ENCODE results near the gene CTAGE1.

The CTAGE1 gene

GRCh38 chr18:22439447-22439846 lies 21.7 kb upstream of the CTAGE1 start:
- Histone ChIP-seq H3K27ac (ENCODE audit: insufficient read depth, low read length, poor library complexity, severe bottlenecking) (no peak overlapping the region), H3K9me3 (ENCODE audit: control insufficient read depth, low read length) (no peaks in the 10 kb centered on the region), H3K4me3 (ENCODE audit: insufficient read depth, low read depth, low read length, poor library complexity, severe bottlenecking) (no peak overlapping the region), H3K4me1 (ENCODE audit: control insufficient read depth, insufficient read depth, low read length, poor library complexity, severe bottlenecking) (no peaks in the 10 kb centered on the region), H3K36me3 (ENCODE audit: control insufficient read depth, insufficient read depth, low read length) (no peaks in the 10 kb centered on the region), H3K27me3 (replicated peaks; ENCODE audit: control insufficient read depth, insufficient read depth, low read length, poor library complexity, severe bottlenecking) (no peaks in the 10 kb centered on the region)
- DNase-seq: no peak

- no peaks in the 10 kb centered on the region for H3K27me3 ChIP-seq (replicated peaks; ENCODE audit: control insufficient read depth, insufficient read depth, low read length, poor library complexity, severe bottlenecking)
- H3K27ac ChIP-seq (ENCODE audit: insufficient read depth, low read length, poor library complexity, severe bottlenecking): no peak overlapping the region
- no peaks in the 10 kb centered on the region for H3K36me3 ChIP-seq (ENCODE audit: control insufficient read depth, insufficient read depth, low read length)
- H3K4me3 ChIP-seq (ENCODE audit: insufficient read depth, low read depth, low read length, poor library complexity, severe bottlenecking): no peak overlapping the region
- no peaks in the 10 kb centered on the region for H3K9me3 ChIP-seq (ENCODE audit: control insufficient read depth, low read length)
- no peak for DNase-seq
- no peaks in the 10 kb centered on the region for H3K4me1 ChIP-seq (ENCODE audit: control insufficient read depth, insufficient read depth, low read length, poor library complexity, severe bottlenecking)
Observed at GRCh38 chr18:22436136-22436535, 18.4 kb upstream of the CTAGE1 start.

GRCh38 chr18:22434973-22435608 lies 17.4 kb upstream of the CTAGE1 start:
- DNase-seq: no peak
- H3K27me3 ChIP-seq (replicated peaks; ENCODE audit: control insufficient read depth, insufficient read depth, low read length, poor library complexity, severe bottlenecking): no peaks in the 10 kb centered on the region
- no peak overlapping the region for H3K4me3 ChIP-seq (ENCODE audit: insufficient read depth, low read depth, low read length, poor library complexity, severe bottlenecking)
- no peaks in the 10 kb centered on the region for H3K4me1 ChIP-seq (ENCODE audit: control insufficient read depth, insufficient read depth, low read length, poor library complexity, severe bottlenecking)
- no peaks in the 10 kb centered on the region for H3K9me3 ChIP-seq (ENCODE audit: control insufficient read depth, low read length)
- H3K36me3 ChIP-seq (ENCODE audit: control insufficient read depth, insufficient read depth, low read length): no peaks in the 10 kb centered on the region
- no peak overlapping the region for H3K27ac ChIP-seq (ENCODE audit: insufficient read depth, low read length, poor library complexity, severe bottlenecking)

GRCh38 chr18:22433956-22434355 lies 16.2 kb upstream of the CTAGE1 start:
- Histone ChIP-seq H3K4me3 (ENCODE audit: insufficient read depth, low read depth, low read length, poor library complexity, severe bottlenecking) (no peak overlapping the region), H3K4me1 (ENCODE audit: control insufficient read depth, insufficient read depth, low read length, poor library complexity, severe bottlenecking) (no peaks in the 10 kb centered on the region), H3K36me3 (ENCODE audit: control insufficient read depth, insufficient read depth, low read length) (no peaks in the 10 kb centered on the region), H3K9me3 (ENCODE audit: control insufficient read depth, low read length) (no peaks in the 10 kb centered on the region), H3K27me3 (replicated peaks; ENCODE audit: control insufficient read depth, insufficient read depth, low read length, poor library complexity, severe bottlenecking) (no peaks in the 10 kb centered on the region), H3K27ac (ENCODE audit: insufficient read depth, low read length, poor library complexity, severe bottlenecking) (no peak overlapping the region)
- DNase-seq: no peak

GRCh38 chr18:22432657-22433137 lies 15.0 kb upstream of the CTAGE1 start:
- H3K4me1 ChIP-seq (ENCODE audit: control insufficient read depth, insufficient read depth, low read length, poor library complexity, severe bottlenecking): no peaks in the 10 kb centered on the region
- H3K9me3 ChIP-seq (ENCODE audit: control insufficient read depth, low read length): no peaks in the 10 kb centered on the region
- no peaks in the 10 kb centered on the region for H3K36me3 ChIP-seq (ENCODE audit: control insufficient read depth, insufficient read depth, low read length)
- no peak for DNase-seq
- H3K27ac ChIP-seq (ENCODE audit: insufficient read depth, low read length, poor library complexity, severe bottlenecking): no peak overlapping the region
- H3K27me3 ChIP-seq (replicated peaks; ENCODE audit: control insufficient read depth, insufficient read depth, low read length, poor library complexity, severe bottlenecking): no peaks in the 10 kb centered on the region
- H3K4me3 ChIP-seq (ENCODE audit: insufficient read depth, low read depth, low read length, poor library complexity, severe bottlenecking): no peak overlapping the region

- no peaks in the 10 kb centered on the region for H3K9me3 ChIP-seq (ENCODE audit: control insufficient read depth, low read length)
- no peaks in the 10 kb centered on the region for H3K27me3 ChIP-seq (replicated peaks; ENCODE audit: control insufficient read depth, insufficient read depth, low read length, poor library complexity, severe bottlenecking)
- no peaks in the 10 kb centered on the region for H3K4me1 ChIP-seq (ENCODE audit: control insufficient read depth, insufficient read depth, low read length, poor library complexity, severe bottlenecking)
- no peak overlapping the region for H3K27ac ChIP-seq (ENCODE audit: insufficient read depth, low read length, poor library complexity, severe bottlenecking)
- DNase-seq: no peak
- no peak overlapping the region for H3K4me3 ChIP-seq (ENCODE audit: insufficient read depth, low read depth, low read length, poor library complexity, severe bottlenecking)
- H3K36me3 ChIP-seq (ENCODE audit: control insufficient read depth, insufficient read depth, low read length): no peaks in the 10 kb centered on the region
Observed at GRCh38 chr18:22429564-22429963, 11.8 kb upstream of the CTAGE1 start.

GRCh38 chr18:22428672-22429071 lies 11.0 kb upstream of the CTAGE1 start:
- Histone ChIP-seq H3K4me1 (ENCODE audit: control insufficient read depth, insufficient read depth, low read length, poor library complexity, severe bottlenecking) (no peaks in the 10 kb centered on the region), H3K9me3 (ENCODE audit: control insufficient read depth, low read length) (no peaks in the 10 kb centered on the region), H3K4me3 (ENCODE audit: insufficient read depth, low read depth, low read length, poor library complexity, severe bottlenecking) (no peak overlapping the region), H3K27me3 (replicated peaks; ENCODE audit: control insufficient read depth, insufficient read depth, low read length, poor library complexity, severe bottlenecking) (no peaks in the 10 kb centered on the region), H3K36me3 (ENCODE audit: control insufficient read depth, insufficient read depth, low read length) (no peaks in the 10 kb centered on the region), H3K27ac (ENCODE audit: insufficient read depth, low read length, poor library complexity, severe bottlenecking) (no peak overlapping the region)
- DNase-seq: no peak

- Histone ChIP-seq H3K36me3 (ENCODE audit: control insufficient read depth, insufficient read depth, low read length) (no peaks in the 10 kb centered on the region), H3K9me3 (ENCODE audit: control insufficient read depth, low read length) (no peaks in the 10 kb centered on the region), H3K4me3 (ENCODE audit: insufficient read depth, low read depth, low read length, poor library complexity, severe bottlenecking) (no peak overlapping the region), H3K27ac (ENCODE audit: insufficient read depth, low read length, poor library complexity, severe bottlenecking) (no peak overlapping the region), H3K4me1 (ENCODE audit: control insufficient read depth, insufficient read depth, low read length, poor library complexity, severe bottlenecking) (no peaks in the 10 kb centered on the region), H3K27me3 (replicated peaks; ENCODE audit: control insufficient read depth, insufficient read depth, low read length, poor library complexity, severe bottlenecking) (no peaks in the 10 kb centered on the region)
- no peak for DNase-seq
Observed at GRCh38 chr18:22427822-22428549, 10.3 kb upstream of the CTAGE1 start.

GRCh38 chr18:22424565-22424963 lies 6.8 kb upstream of the CTAGE1 start:
- no peaks in the 10 kb centered on the region for H3K9me3 ChIP-seq (ENCODE audit: control insufficient read depth, low read length)
- DNase-seq: no peak

GRCh38 chr18:22423878-22424564 lies 6.3 kb upstream of the CTAGE1 start:
- Histone ChIP-seq H3K4me1 (ENCODE audit: control insufficient read depth, insufficient read depth, low read length, poor library complexity, severe bottlenecking) (no peaks in the 10 kb centered on the region), H3K4me3 (ENCODE audit: insufficient read depth, low read depth, low read length, poor library complexity, severe bottlenecking) (no peak overlapping the region), H3K36me3 (ENCODE audit: control insufficient read depth, insufficient read depth, low read length) (no peaks in the 10 kb centered on the region), H3K9me3 (ENCODE audit: control insufficient read depth, low read length) (no peaks in the 10 kb centered on the region), H3K27me3 (replicated peaks; ENCODE audit: control insufficient read depth, insufficient read depth, low read length, poor library complexity, severe bottlenecking) (no peaks in the 10 kb centered on the region), H3K27ac (ENCODE audit: insufficient read depth, low read length, poor library complexity, severe bottlenecking) (no peak overlapping the region)
- no peak for DNase-seq

More at GRCh38 chr18:22424565-22424963, 6.8 kb upstream of the CTAGE1 start:
- Histone ChIP-seq H3K27ac (ENCODE audit: insufficient read depth, low read length, poor library complexity, severe bottlenecking) (no peak overlapping the region), H3K36me3 (ENCODE audit: control insufficient read depth, insufficient read depth, low read length) (no peaks in the 10 kb centered on the region), H3K27me3 (replicated peaks; ENCODE audit: control insufficient read depth, insufficient read depth, low read length, poor library complexity, severe bottlenecking) (no peaks in the 10 kb centered on the region), H3K4me1 (ENCODE audit: control insufficient read depth, insufficient read depth, low read length, poor library complexity, severe bottlenecking) (no peaks in the 10 kb centered on the region), H3K4me3 (ENCODE audit: insufficient read depth, low read depth, low read length, poor library complexity, severe bottlenecking) (no peak overlapping the region)

Measured in effector memory CD4-positive, alpha-beta T cell (primary cell).